CD4-positive, alpha-beta memory T cell (primary cell): Measurements from ENCODE around the gene DNM1L. TPM values are rescaled to one million over a fixed set of nuclear protein-coding genes. Genes with fewer than 3 reads are reported as not detected.
"Not testable (repeated sequence)": the region's sequence is repeated elsewhere in the genome, so short reads cannot be mapped to it uniquely, and the experiment has no call there.

ENCODE experiments used
- CTCF ChIA-PET: fragments of 350-600 bp; sonication (Branson Sonifier 250); formaldehyde crosslinking; loops from one replicate; lab custom pipeline; 2021; ENCODE audit warnings: inconsistent platforms; ENCODE audit not compliant: partially characterized antibody; lab: Charles Lee
- POLR2A ChIA-PET: fragments of 350-600 bp; sonication (Branson Sonifier 250); formaldehyde crosslinking; loops from one replicate; lab custom pipeline; 2021; ENCODE audit not compliant: partially characterized antibody; lab: Charles Lee
- DNase-seq, 5 donors: peaks; one replicate each; pipeline versions ENCODE4 v3.0.0 to v3.0.0-alpha.2; 2020 to 2022; ENCODE audit warnings: mixed read lengths in 1 of 5
- H3K27ac ChIP-seq: one replicate; pipeline ENCODE4 v1.7.0; 2013; ENCODE audit warnings: low read depth, low read length
- H3K27me3 ChIP-seq: 2 replicates; pipeline ENCODE4 v1.7.0; 2013; ENCODE audit warnings: mild to moderate bottlenecking, low read length, moderate library complexity; ENCODE audit not compliant: insufficient read depth
- H3K36me3 ChIP-seq: 2 replicates; pipeline ENCODE4 v1.7.0; 2013; ENCODE audit warnings: mild to moderate bottlenecking, low read length, moderate library complexity; ENCODE audit not compliant: insufficient read depth
- H3K4me1 ChIP-seq: 2 replicates; pipeline ENCODE4 v1.7.0; 2013; ENCODE audit warnings: mild to moderate bottlenecking, low read length, moderate library complexity; ENCODE audit not compliant: insufficient read depth
- H3K4me3 ChIP-seq, 2 donors: one replicate each; pipeline ENCODE4 v1.7.0; 2013; ENCODE audit warnings: low read length in 2 of 2, mild to moderate bottlenecking in 1 of 2
- H3K9me3 ChIP-seq, 2 donors: one replicate each; pipeline ENCODE4 v1.7.0; 2013; ENCODE audit warnings: low read length in 2 of 2, control low read depth in 1 of 2; ENCODE audit not compliant: control insufficient read depth in 1 of 2
- H3K27ac Mint-ChIP-seq, 7 donors: one replicate each; pipeline ENCODE4 v1.8.0; 2020 to 2021; ENCODE audit warnings: mixed read lengths in 7 of 7, mild to moderate bottlenecking in 6 of 7, inconsistent platforms in 3 of 7, moderate library complexity in 3 of 7
- H3K27me3 Mint-ChIP-seq, 2 donors: one replicate each; pipeline ENCODE4 v1.8.0; 2020 to 2021; ENCODE audit warnings: mixed read lengths in 2 of 2
- H3K36me3 Mint-ChIP-seq, 2 donors: one replicate each; pipeline ENCODE4 v1.8.0; 2020 to 2021; ENCODE audit warnings: mixed read lengths in 2 of 2, inconsistent platforms in 1 of 2, mild to moderate bottlenecking in 1 of 2
- H3K4me1 Mint-ChIP-seq, 4 donors: one replicate each; pipeline ENCODE4 v1.8.0; 2020 to 2021; ENCODE audit warnings: mixed read lengths in 4 of 4, mild to moderate bottlenecking in 1 of 4
- H3K4me3 Mint-ChIP-seq, 8 donors: one replicate each; pipeline ENCODE4 v1.8.0; 2020 to 2021; ENCODE audit warnings: mixed read lengths in 8 of 8, mild to moderate bottlenecking in 7 of 8, moderate library complexity in 6 of 8, inconsistent platforms in 3 of 8
- H3K9me3 Mint-ChIP-seq, 8 donors: one replicate each; pipeline ENCODE4 v1.8.0; 2020 to 2021; ENCODE audit warnings: mixed read lengths in 8 of 8, mild to moderate bottlenecking in 5 of 8, inconsistent platforms in 3 of 8, moderate library complexity in 1 of 8
- intact Hi-C: fragments of 100-400 bp; cut with micrococcal nuclease; formaldehyde crosslinking; loops from one replicate; pipeline ENCODE4 v1.15.1; 2023
- polyA plus RNA-seq, 2 donors: library from polyadenylated mRNA; unstranded; fragments of 300-500 nt; fragmentation: Illumina TruSeq; gene quantifications; one replicate each; pipeline ENCODE4 v1.2.3, GENCODE V29; 2021
- total RNA-seq, 2 experiments: library from RNA; stranded (reverse); gene quantifications; one replicate each; pipeline ENCODE4 v1.2.3, GENCODE V29; 2021

The DNM1L gene
- total and polyA plus RNA-seq, 4 experiments from 2014 or later, result 12.9 to 50.1 (median 32.5) TPM

DNA sequence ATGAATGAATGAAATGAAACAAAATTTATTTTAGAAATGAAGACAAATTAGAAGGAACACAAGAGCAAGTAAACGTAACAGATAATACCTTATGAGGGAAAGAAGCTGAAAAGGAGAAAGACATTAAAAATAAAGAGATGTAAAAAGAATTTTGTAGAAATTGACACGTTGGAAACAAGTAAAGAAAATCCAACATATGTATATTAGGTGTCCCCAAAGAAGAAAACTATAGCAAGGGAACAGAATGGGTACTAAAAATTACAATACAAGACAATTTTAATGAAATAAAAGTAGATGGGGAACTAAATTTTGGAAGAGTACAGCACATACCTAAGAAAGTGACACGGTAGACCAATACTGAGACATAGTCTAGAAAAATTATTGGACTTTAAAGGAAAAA, 16.7 kb downstream of the DNM1L start:
- no peak for DNase-seq
- Histone ChIP-seq H3K9me3 (no peaks in the 10 kb centered on the region), H3K27me3 (no peaks in the 10 kb centered on the region), H3K36me3 (no peaks in the 10 kb centered on the region), H3K4me3 (no peak overlapping the region), H3K27ac (no peak overlapping the region), H3K4me1 (no peaks in the 10 kb centered on the region)
- Mint-ChIP-seq H3K4me1 (peaks cover 10 to 20% (median 18%) of the 10 kb centered on the region in 4 donors), H3K36me3 (peaks cover 0 to 10% of the 10 kb centered on the region in 2 donors), H3K27me3 (no peaks in the 10 kb centered on the region), H3K4me3 (no peak overlapping the region), H3K27ac (no peak overlapping the region), H3K9me3 (peaks cover 0 to 2% (median 0%) of the 10 kb centered on the region in 8 donors)
- POLR2A ChIA-PET, result no interaction called here
- intact Hi-C loops, result no loop called here
- CTCF ChIA-PET, result interaction anchor here (0.6 to 1.6 kb wide), 2 partner anchors 402 to 1043 kb away, joined by 3 read pairs; no protein-coding TSS in a partner anchor

DNA sequence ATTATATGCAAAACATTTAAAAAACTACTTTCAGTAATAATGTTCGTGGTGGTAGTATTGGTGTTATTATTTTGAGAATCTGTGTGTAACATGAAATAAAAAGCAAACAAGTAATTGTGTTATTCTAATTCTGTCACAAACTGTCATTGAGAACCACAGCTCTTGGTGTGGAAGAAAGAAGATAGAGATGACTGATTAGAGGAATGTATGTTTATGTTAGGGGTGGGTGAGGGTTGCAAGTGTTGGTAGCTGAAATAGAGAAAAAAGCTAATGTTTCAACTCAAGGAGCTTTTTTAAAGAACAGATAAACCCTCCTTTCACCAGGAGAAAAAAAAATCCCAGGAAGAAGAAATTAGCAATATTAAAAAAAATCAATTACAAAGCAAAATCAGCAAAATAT, 18.3 kb downstream of the DNM1L start:
- Mint-ChIP-seq H3K27me3 (no peaks in the 10 kb centered on the region), H3K4me1 (peaks cover 5 to 11% (median 10%) of the 10 kb centered on the region in 4 donors), H3K9me3 (peaks cover 0 to 2% (median 0%) of the 10 kb centered on the region in 8 donors), H3K36me3 (peaks cover 5 to 13% of the 10 kb centered on the region in 2 donors), H3K4me3 (no peak overlapping the region), H3K27ac (peak overlapping the region in 2 of 7 donors; percentile 33 to 57)
- Histone ChIP-seq H3K4me3 (no peak overlapping the region), H3K27me3 (no peaks in the 10 kb centered on the region), H3K36me3 (no peaks in the 10 kb centered on the region), H3K27ac (no peak overlapping the region), H3K9me3 (no peaks in the 10 kb centered on the region), H3K4me1 (no peaks in the 10 kb centered on the region)
- POLR2A ChIA-PET, result no interaction called here
- CTCF ChIA-PET, result interaction anchor here (2.8 kb wide), 1 partner anchor 58 kb away, joined by 8 read pairs; the partner anchor contains the start of gene YARS2
- intact Hi-C loops, result no loop called here
- no peak for DNase-seq

DNA sequence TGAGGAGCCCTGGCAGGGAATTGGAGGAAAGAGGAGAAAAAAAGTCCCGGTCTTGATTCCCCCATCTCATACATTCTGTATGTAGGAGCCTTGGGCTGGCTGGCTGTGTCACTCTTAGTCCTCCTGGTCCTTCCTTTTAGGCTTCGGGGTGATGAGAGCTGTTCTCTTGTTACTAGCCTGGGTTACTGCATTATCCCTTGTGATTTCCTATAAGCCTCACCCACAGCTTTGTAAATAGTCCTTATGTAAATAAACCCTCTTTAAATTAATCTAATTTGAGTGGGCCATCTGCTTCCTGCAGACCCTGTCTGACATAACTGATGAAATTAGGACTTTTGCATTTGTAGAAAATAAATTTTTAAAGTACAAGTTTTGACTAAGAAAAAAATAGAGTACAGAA, 19.2 kb downstream of the DNM1L start:
- POLR2A ChIA-PET, result no interaction called here
- DNase-seq, result no peak
- H3K27ac ChIP-seq, result no peak overlapping the region
- H3K9me3 ChIP-seq, result no peaks in the 10 kb centered on the region
- peaks cover 9 to 13% of the 10 kb centered on the region in 2 donors for H3K36me3 Mint-ChIP-seq
- H3K4me1 Mint-ChIP-seq, result peaks cover under 1 to 12% (median 7%) of the 10 kb centered on the region in 4 donors
- peak overlapping the region in 1 of 7 donors; percentile 29 for H3K27ac Mint-ChIP-seq
- H3K4me1 ChIP-seq, result no peaks in the 10 kb centered on the region
- H3K36me3 ChIP-seq, result no peaks in the 10 kb centered on the region
- no peak overlapping the region for H3K4me3 ChIP-seq
- intact Hi-C loops, result no loop called here
- H3K4me3 Mint-ChIP-seq, result no peak overlapping the region
- H3K27me3 ChIP-seq, result no peaks in the 10 kb centered on the region
- peaks cover 0 to 2% (median 0%) of the 10 kb centered on the region in 8 donors for H3K9me3 Mint-ChIP-seq
- CTCF ChIA-PET, result interaction anchor here (0.6 to 2.8 kb wide), 2 partner anchors 57 to 1287 kb away, joined by 3 to 8 read pairs; partner anchors contain the start of gene YARS2
- H3K27me3 Mint-ChIP-seq, result no peaks in the 10 kb centered on the region

DNA sequence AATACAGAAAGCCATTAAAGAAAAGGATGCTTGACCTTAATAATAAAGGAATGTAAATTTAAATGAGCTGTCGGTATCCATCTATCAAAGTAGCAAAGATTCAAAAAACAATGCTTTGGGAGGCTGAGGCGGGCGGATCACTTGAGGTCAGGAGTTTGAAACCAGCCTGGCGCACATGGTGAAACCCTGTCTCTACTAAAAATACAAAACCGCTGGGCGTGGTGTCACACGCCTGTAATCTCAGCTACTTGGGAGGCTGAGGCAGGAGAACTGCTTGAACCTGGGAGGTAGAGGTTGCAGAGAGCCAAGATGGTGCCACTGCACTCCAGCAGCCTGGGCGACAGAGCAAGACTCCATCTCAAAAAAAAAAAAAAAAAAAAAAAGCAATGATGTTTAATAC, 20.3 kb downstream of the DNM1L start:
- intact Hi-C loops, H3K4me3 Mint-ChIP-seq, H3K36me3 ChIP-seq, H3K4me3 ChIP-seq, H3K9me3 ChIP-seq, H3K9me3 Mint-ChIP-seq, H3K4me1 ChIP-seq, H3K27me3 Mint-ChIP-seq, H3K27ac ChIP-seq, H3K27me3 ChIP-seq, POLR2A ChIA-PET, DNase-seq: not testable (repeated sequence)
- H3K36me3 Mint-ChIP-seq, result peaks cover 9 to 12% of the 10 kb centered on the region in 2 donors
- CTCF ChIA-PET, result interaction anchor here (2.8 kb wide), 1 partner anchor 56 kb away, joined by 8 read pairs; the partner anchor contains the start of gene YARS2
- H3K27ac Mint-ChIP-seq, result peak overlapping the region in 1 of 7 donors; percentile 10
- peaks cover 0 to 12% (median 7%) of the 10 kb centered on the region in 4 donors for H3K4me1 Mint-ChIP-seq

DNA sequence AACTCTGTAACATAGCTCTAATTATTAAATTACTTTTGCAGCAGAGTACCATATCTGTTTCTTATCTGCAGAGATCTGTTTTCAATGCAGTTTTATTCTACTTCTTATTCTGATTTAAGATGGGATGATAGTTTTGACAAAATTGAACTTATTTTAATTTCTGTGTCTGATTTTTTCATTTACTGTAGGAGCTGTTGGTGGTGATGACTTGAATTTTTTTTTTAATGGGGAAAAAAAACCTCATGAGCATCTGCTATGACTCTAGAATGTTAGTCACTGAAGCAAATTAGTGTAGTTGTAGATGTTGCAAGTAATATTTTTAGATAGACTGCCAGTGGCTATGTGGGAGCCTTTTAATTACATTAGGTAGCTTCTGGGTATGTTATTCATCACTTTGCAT, 23.4 kb downstream of the DNM1L start:
- H3K27ac Mint-ChIP-seq, result no peak overlapping the region
- H3K4me1 Mint-ChIP-seq, result peaks cover 0 to 9% (median 4%) of the 10 kb centered on the region in 4 donors
- H3K36me3 ChIP-seq, result no peaks in the 10 kb centered on the region
- intact Hi-C loops, result no loop called here
- no peak for DNase-seq
- H3K27me3 ChIP-seq, result no peaks in the 10 kb centered on the region
- CTCF ChIA-PET, result interaction anchor here (0.6 to 1.0 kb wide), 2 partner anchors 40 to 1049 kb away, joined by 3 to 4 read pairs; no protein-coding TSS in a partner anchor
- H3K27me3 Mint-ChIP-seq, result no peaks in the 10 kb centered on the region
- H3K9me3 ChIP-seq, result no peaks in the 10 kb centered on the region
- no peaks in the 10 kb centered on the region for H3K9me3 Mint-ChIP-seq
- no peak overlapping the region for H3K27ac ChIP-seq
- no peak overlapping the region for H3K4me3 Mint-ChIP-seq
- POLR2A ChIA-PET, result no interaction called here
- H3K36me3 Mint-ChIP-seq, result peaks cover 3 to 20% of the 10 kb centered on the region in 2 donors
- H3K4me3 ChIP-seq, result no peak overlapping the region
- H3K4me1 ChIP-seq, result peaks cover 3% of the 10 kb centered on the region

DNA sequence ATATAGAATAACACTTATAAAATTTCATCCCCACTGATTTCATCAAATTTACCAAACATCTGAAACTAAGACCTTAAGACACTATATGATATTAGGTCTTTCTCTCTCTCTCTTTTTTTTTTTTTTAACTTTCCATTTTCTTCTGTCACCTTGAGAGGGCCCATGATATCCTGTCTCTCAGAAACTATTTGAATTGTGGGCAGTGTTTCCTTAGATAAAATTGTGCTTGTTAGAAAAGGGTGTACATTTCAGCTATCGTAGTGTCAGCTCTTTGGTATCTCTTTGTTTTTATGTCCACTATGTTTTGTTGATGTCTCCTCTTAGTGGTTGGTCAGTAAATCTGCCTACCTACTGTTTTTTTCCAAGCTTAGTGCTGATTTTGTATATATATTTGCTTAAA, 23.8 kb downstream of the DNM1L start:
- DNase-seq, result no peak
- peaks cover 3 to 22% of the 10 kb centered on the region in 2 donors for H3K36me3 Mint-ChIP-seq
- peaks cover 0 to 9% (median 3%) of the 10 kb centered on the region in 4 donors for H3K4me1 Mint-ChIP-seq
- H3K4me3 ChIP-seq, result no peak overlapping the region
- H3K9me3 Mint-ChIP-seq, result no peaks in the 10 kb centered on the region
- intact Hi-C loops, result no loop called here
- H3K4me1 ChIP-seq, result peaks cover 3% of the 10 kb centered on the region
- POLR2A ChIA-PET, result no interaction called here
- H3K27ac ChIP-seq, result no peak overlapping the region
- H3K27me3 Mint-ChIP-seq, result no peaks in the 10 kb centered on the region
- no peak overlapping the region for H3K4me3 Mint-ChIP-seq
- no peaks in the 10 kb centered on the region for H3K27me3 ChIP-seq
- H3K27ac Mint-ChIP-seq, result peak overlapping the region in 2 of 7 donors; percentile 29 to 51
- no peaks in the 10 kb centered on the region for H3K36me3 ChIP-seq
- no peaks in the 10 kb centered on the region for H3K9me3 ChIP-seq
- CTCF ChIA-PET, result interaction anchor here (1.0 to 1.5 kb wide), 3 partner anchors 8 to 1050 kb away, joined by 4 read pairs; no protein-coding TSS in a partner anchor

DNA sequence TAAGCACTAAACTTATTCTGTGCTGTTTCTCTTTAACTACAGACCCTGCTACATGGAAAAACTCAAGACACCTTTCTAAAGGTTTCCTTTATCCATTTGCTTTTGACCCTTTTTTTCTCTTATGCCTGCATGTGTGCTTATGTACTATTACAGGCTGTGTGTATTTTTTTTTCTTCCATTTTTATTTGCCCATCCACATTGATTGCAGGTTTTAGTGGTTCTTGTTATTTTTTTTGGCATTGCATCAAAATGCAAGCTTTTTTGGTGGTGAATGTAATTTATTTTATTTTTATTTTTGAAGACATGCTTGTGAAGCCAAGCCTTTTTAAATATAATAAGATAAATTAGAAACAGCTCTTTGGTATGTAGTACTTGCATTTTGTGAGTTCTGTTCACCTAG, 26.7 kb downstream of the DNM1L start:
- intact Hi-C loops, result no loop called here
- no peak overlapping the region for H3K4me3 Mint-ChIP-seq
- no peak overlapping the region for H3K27ac Mint-ChIP-seq
- Histone ChIP-seq H3K36me3 (peaks cover under 1% of the 10 kb centered on the region), H3K4me3 (no peak overlapping the region), H3K27me3 (no peaks in the 10 kb centered on the region), H3K27ac (no peak overlapping the region), H3K9me3 (no peaks in the 10 kb centered on the region), H3K4me1 (peaks cover 3% of the 10 kb centered on the region)
- ChIA-PET CTCF (interaction anchor here (0.9 kb wide), 1 partner anchor 49 kb away, joined by 5 read pairs; no protein-coding TSS in a partner anchor), POLR2A (no interaction called here)
- peaks cover 3 to 37% of the 10 kb centered on the region in 2 donors for H3K36me3 Mint-ChIP-seq
- no peaks in the 10 kb centered on the region for H3K27me3 Mint-ChIP-seq
- H3K4me1 Mint-ChIP-seq, result peaks cover 0 to 6% (median 3%) of the 10 kb centered on the region in 4 donors
- no peak for DNase-seq
- no peaks in the 10 kb centered on the region for H3K9me3 Mint-ChIP-seq
